SK-N-SH (cell line): ENCODE data around the gene MTUS2. TPM values are rescaled to one million over a fixed set of nuclear protein-coding genes. Genes with fewer than 3 reads are reported as not detected.

Source experiments
- CTCF ChIA-PET: fragments of 300-600, 350-600 bp; formaldehyde crosslinking; extraction: SDS; loops from one replicate; lab custom pipeline; 2021; lab: Yijun Ruan, JAX
- POLR2A ChIA-PET: fragments of 350-600 bp; sonication (Branson Sonifier 250); formaldehyde crosslinking; extraction: SDS; loops from one replicate; lab custom pipeline; 2020; ENCODE audit warnings: antibody characterized with exemption, inconsistent platforms; lab: Yijun Ruan, JAX
- DNase-seq: peaks from one replicate; pipeline ENCODE4 v3.0.0; 2012
- H2AFZ ChIP-seq: fragments of 200-600 bp; sonication (generic); 2 replicates; pipeline ENCODE4 v1.8.1; 2016; ENCODE audit warnings: antibody characterized with exemption, mild to moderate bottlenecking, low read depth
- H3F3A ChIP-seq: fragments of 200-600 bp; sonication (generic); replicated peaks from 2 replicates; pipeline ENCODE3; 2016; ENCODE audit warnings: antibody characterized with exemption, mild to moderate bottlenecking; ENCODE audit not compliant: insufficient read depth
- H3K27ac ChIP-seq, 2 experiments: fragments of 200-500 bp in 1 of 2; fragments of 200-600 bp in 1 of 2; sonication (Bioruptor generic) in 1 of 2; sonication (generic), shearing (Covaris generic) in 1 of 2; 2 replicates each; pipeline versions ENCODE4 v1.5.1 to v1.6.1; 2014 to 2016; ENCODE audit warnings: low read depth in 2 of 2, inconsistent platforms in 1 of 2, low read length in 1 of 2, mild to moderate bottlenecking in 1 of 2, mixed read lengths in 1 of 2
- H3K27me3 ChIP-seq: fragments of 200-600 bp; sonication (generic), shearing (Covaris generic); 2 replicates; pipeline ENCODE4 v1.6.1; 2016; ENCODE audit warnings: mixed run types; ENCODE audit not compliant: insufficient read depth
- H3K36me3 ChIP-seq, 2 experiments: fragments of 200-500 bp in 1 of 2; fragments of 200-600 bp in 1 of 2; sonication (Bioruptor generic) in 1 of 2; sonication (generic) in 1 of 2; replicated peaks in 1 of 2; 2 replicates each; pipeline versions ENCODE3 to v1.5.1; 2014 to 2016; ENCODE audit warnings: low read length in 1 of 2, mild to moderate bottlenecking in 1 of 2; ENCODE audit not compliant: insufficient read depth in 2 of 2, control insufficient read depth in 1 of 2
- H3K4me1 ChIP-seq, 2 experiments: fragments of 200-500 bp in 1 of 2; fragments of 200-600 bp in 1 of 2; sonication (Bioruptor generic) in 1 of 2; sonication (generic), shearing (Covaris generic) in 1 of 2; 2 replicates each; pipeline versions ENCODE4 v1.5.1 to v1.6.1; 2014 to 2016; ENCODE audit warnings: low read depth in 1 of 2, low read length in 1 of 2, mixed run types in 1 of 2; ENCODE audit not compliant: insufficient read depth in 2 of 2, control insufficient read depth in 1 of 2
- H3K4me2 ChIP-seq: fragments of 200-600 bp; sonication (generic), shearing (Covaris generic); 2 replicates; pipeline ENCODE4 v1.6.1; 2017; ENCODE audit warnings: mixed run types
- H3K4me3 ChIP-seq, 2 experiments: fragments of 200-500 bp in 1 of 2; fragments of 200-600 bp in 1 of 2; sonication (Bioruptor generic) in 1 of 2; sonication (generic), shearing (Covaris generic) in 1 of 2; 2 replicates each; pipeline versions ENCODE4 v1.5.1 to v1.8.1; 2014 to 2016; ENCODE audit warnings: low read depth in 2 of 2, inconsistent platforms in 1 of 2, low read length in 1 of 2, mild to moderate bottlenecking in 1 of 2, mixed read lengths in 1 of 2, moderate library complexity in 1 of 2
- H3K79me2 ChIP-seq: fragments of 200-600 bp; sonication (generic); 2 replicates; pipeline ENCODE4 v1.8.1; 2017; ENCODE audit warnings: mild to moderate bottlenecking; ENCODE audit not compliant: insufficient read depth
- H3K9ac ChIP-seq: fragments of 200-600 bp; sonication (generic); 2 replicates; pipeline ENCODE4 v1.6.1; 2017; ENCODE audit warnings: mixed run types
- H3K9me2 ChIP-seq: fragments of 200-600 bp; sonication (generic); 2 replicates; pipeline ENCODE4 v1.6.1; 2017; ENCODE audit warnings: mixed run types
- H3K9me3 ChIP-seq: fragments of 200-600 bp; sonication (generic); 2 replicates; pipeline ENCODE4 v1.6.1; 2017; ENCODE audit warnings: mixed run types, mild to moderate bottlenecking, moderate library complexity
- H4K20me1 ChIP-seq: fragments of 200-600 bp; sonication (generic); 2 replicates; pipeline ENCODE4 v1.6.1; 2017; ENCODE audit warnings: mild to moderate bottlenecking, mixed run types; ENCODE audit not compliant: insufficient read depth
- CHD2 ChIP-seq: fragments of 150-350 bp; IDR thresholded peaks from 2 replicates; pipeline ENCODE4 v1.6.1; 2018; ENCODE audit warnings: low read length; ENCODE audit not compliant: partially characterized antibody
- ELF1 ChIP-seq: IDR thresholded peaks from 2 replicates; pipeline ENCODE4 v1.4.0; 2012
- EZH2phosphoT487 ChIP-seq: fragments of 200-600 bp; sonication (generic); IDR thresholded peaks from 2 replicates; pipeline ENCODE4 v1.6.1; 2017; ENCODE audit warnings: low read depth, mixed run types, mild to moderate bottlenecking, antibody characterized with exemption, moderate library complexity, borderline replicate concordance
- GABPA ChIP-seq: IDR thresholded peaks from 2 replicates; pipeline ENCODE4 v1.4.0; 2012; ENCODE audit warnings: low read depth, mild to moderate bottlenecking
- GATA2 ChIP-seq: sonication (generic); formaldehyde crosslinking; IDR thresholded peaks from 2 replicates; pipeline ENCODE4 v1.5.0; 2020; ENCODE audit warnings: mild to moderate bottlenecking, missing genetic modification reagents
- MAX ChIP-seq: IDR thresholded peaks from 2 replicates; pipeline ENCODE4 v1.4.0; 2012; ENCODE audit warnings: low read depth
- POLR2AphosphoS5 ChIP-seq: IDR thresholded peaks from 2 replicates; pipeline ENCODE4 v1.6.1; 2012; ENCODE audit warnings: low read depth, low read length
- REST ChIP-seq: IDR thresholded peaks from 2 replicates; pipeline ENCODE4 v1.6.1; 2012; ENCODE audit warnings: mild to moderate bottlenecking, low read depth, low read length, moderate library complexity
- RFX5 ChIP-seq: IDR thresholded peaks from 2 replicates; pipeline ENCODE4 v1.6.1; 2012; ENCODE audit warnings: mild to moderate bottlenecking, improper control_type of control experiment, low read length
- SIN3A ChIP-seq: IDR thresholded peaks from 2 replicates; pipeline ENCODE4 v1.6.1; 2012; ENCODE audit warnings: low read depth, mild to moderate bottlenecking, low read length, moderate library complexity, borderline replicate concordance
- SMC3 ChIP-seq: IDR thresholded peaks from 2 replicates; pipeline ENCODE4 v1.6.1; 2012; ENCODE audit warnings: low read depth, low read length, improper control_type of control experiment
- TAF1 ChIP-seq: IDR thresholded peaks from 2 replicates; pipeline ENCODE4 v1.6.1; 2012; ENCODE audit warnings: low read depth, mild to moderate bottlenecking, low read length, moderate library complexity, borderline replicate concordance
- TEAD4 ChIP-seq: IDR thresholded peaks from 2 replicates; pipeline ENCODE4 v1.4.0; 2012; ENCODE audit warnings: mild to moderate bottlenecking, borderline replicate concordance; ENCODE audit not compliant: insufficient read depth
- USF1 ChIP-seq: IDR thresholded peaks from 2 replicates; pipeline ENCODE4 v1.4.0; 2012; ENCODE audit warnings: low read depth, borderline replicate concordance
- USF2 ChIP-seq: fragments of 150-350 bp; IDR thresholded peaks from 2 replicates; pipeline ENCODE4 v1.6.1; 2017; ENCODE audit warnings: antibody characterized with exemption, low read length, low read depth, borderline replicate concordance
- ZBTB33 ChIP-seq: IDR thresholded peaks from 2 replicates; pipeline ENCODE4 v1.4.0; 2012; ENCODE audit warnings: low read depth, borderline replicate concordance
- WGBS: methylation state at CpG from one replicate; pipeline ENCODE4 v1.1.6; 2017; ENCODE audit warnings: low lambda C conversion rate; 5-methylcytosine and 5-hydroxymethylcytosine counted together
- polyA plus RNA-seq, 3 experiments: library from polyadenylated mRNA; depleted of rRNA; stranded (reverse); fragments of >200 nt; gene quantifications; 2 replicates each; pipeline ENCODE4 v1.2.3, GENCODE V29; 2012

MTUS2 gene
- polyA plus RNA-seq, 1 of the 3 experiments (the other 2 are of a cell fraction) = 1.7 TPM

GRCh38 chr13:29511980-29512379, 691.8 kb downstream of the MTUS2 start:
- TF ChIP-seq SMC3 (no peak), USF1 (no peak), MAX (no peak), EZH2phosphoT487 (no peak), GABPA (no peak), ZBTB33 (no peak), TAF1 (no peak), TEAD4 (no peak), ELF1 (no peak), CHD2 (no peak), SIN3A (no peak)
- TF ChIP-seq, all 33 proteins: peak for 0
- WGBS = 95% methylated on average over 8 of the region's 8 CpGs
- no peak overlapping the region for H3K9ac ChIP-seq
- peaks cover 4 to 22% of the 10 kb centered on the region in 2 experiments; a peak in 2 of 4 replicates for H3K4me1 ChIP-seq
- H3K27ac ChIP-seq = no peak overlapping the region
- POLR2A ChIA-PET = no interaction called here
- H3K79me2 ChIP-seq = peaks cover 4% of the 10 kb centered on the region; the same call in 1 of the 2 replicates
- DNase-seq = no peak
- no peaks in the 10 kb centered on the region for H3K9me2 ChIP-seq
- H3K4me3 ChIP-seq = no peak overlapping the region
- CTCF ChIA-PET = interaction anchor here (1.8 to 10.4 kb wide), 2 partner anchors 601 to 602 kb away, joined by 6 to 143 read pairs; no protein-coding TSS in a partner anchor
- H3F3A ChIP-seq = peaks cover 5% of the 10 kb centered on the region
- no peaks in the 10 kb centered on the region for H3K9me3 ChIP-seq
- 0 out of 2 replicates have a peak, but pooled peaks cover 2% of the 10 kb centered on the region for H4K20me1 ChIP-seq
- H3K4me2 ChIP-seq = no peak overlapping the region
- H2AFZ ChIP-seq = no peak overlapping the region
- H3K36me3 ChIP-seq = peaks cover 5 to 68% of the 10 kb centered on the region in 2 experiments
- H3K27me3 ChIP-seq = no peaks in the 10 kb centered on the region

- Histone ChIP-seq H3K36me3 (peaks cover 9 to 80% of the 10 kb centered on the region in 2 experiments), H3K27ac (peak overlapping the region in 1 of 2 experiments; percentile 28; a peak in 2 of 4 replicates), H2AFZ (no peak overlapping the region), H3K4me2 (no peak overlapping the region), H3K27me3 (no peaks in the 10 kb centered on the region), H3K4me3 (no peak overlapping the region)
- POLR2A ChIA-PET = no interaction called here
- DNase-seq = no peak
- TF ChIP-seq POLR2AphosphoS5 (no peak), USF1 (no peak), RFX5 (no peak), REST (no peak), GATA2 (no peak), USF2 (no peak)
- TF ChIP-seq, all 33 proteins: peak for 0
- 0 out of 2 replicates have a peak, but pooled peaks cover 2% of the 10 kb centered on the region for H4K20me1 ChIP-seq
- peaks cover 5% of the 10 kb centered on the region for H3F3A ChIP-seq
- H3K79me2 ChIP-seq = peaks cover 4% of the 10 kb centered on the region; the same call in 1 of the 2 replicates
- H3K9me2 ChIP-seq = no peaks in the 10 kb centered on the region
- H3K9me3 ChIP-seq = no peaks in the 10 kb centered on the region
- peaks cover 4 to 11% of the 10 kb centered on the region in 2 experiments; a peak in 2 of 4 replicates for H3K4me1 ChIP-seq
- 96% methylated on average over 17 of the region's 24 CpGs for WGBS
- CTCF ChIA-PET = interaction anchor here (0.6 to 1.8 kb wide), 3 partner anchors 599 to 602 kb away, joined by 3 to 6 read pairs (median 3); no protein-coding TSS in a partner anchor
- H3K9ac ChIP-seq = no peak overlapping the region
Measured at GRCh38 chr13:29513002-29513980, 693.2 kb downstream of the MTUS2 start.
